Vagina (tissue), 2 donors: ENCODE measurements around the gene TNFSF13B. TPM values are rescaled to one million over a fixed set of nuclear protein-coding genes. Genes with fewer than 3 reads are reported as not detected.

ENCODE experiments used
- DNase-seq, 2 donors: peaks; one replicate each; pipeline ENCODE4 v3.0.0-alpha.2; 2017; ENCODE audit errors: extremely low spot score in 2 of 2
- H3K27ac ChIP-seq: fragments of 200-600 bp; sonication (generic); one replicate; pipeline ENCODE4 v1.5.1; 2019
- H3K27me3 ChIP-seq: fragments of 200-600 bp; sonication (generic); one replicate; pipeline ENCODE4 v1.5.1; 2019
- H3K36me3 ChIP-seq, 2 donors: fragments of 200-600 bp; sonication (generic); one replicate each; pipeline ENCODE4 v1.5.1; 2017 to 2019
- H3K4me1 ChIP-seq: fragments of 200-600 bp; sonication (generic); one replicate; pipeline ENCODE4 v1.5.1; 2019
- H3K4me3 ChIP-seq, 2 donors: fragments of 200-600 bp; sonication (generic); 1 replicate in 1 of 2; 2 replicates in 1 of 2; pipeline ENCODE4 v1.5.1; 2016 to 2019
- H3K9me3 ChIP-seq: fragments of 200-600 bp; sonication (generic); one replicate; pipeline ENCODE4 v1.5.1; 2019
- CTCF ChIP-seq, 3 experiments: fragments of 450-650 bp in 2 of 3; fragments of 200-600 bp in 1 of 3; sonication (generic) in 1 of 3; IDR thresholded peaks; one replicate each; pipeline ENCODE4 v1.5.1; 2017 to 2019; ENCODE audit warnings: antibody characterized with exemption in 3 of 3, mild to moderate bottlenecking in 2 of 3, moderate library complexity in 2 of 3
- POLR2A ChIP-seq, 2 donors: fragments of 450-650 bp; IDR thresholded peaks; one replicate each; pipeline ENCODE4 v1.6.1; 2017; ENCODE audit warnings: antibody characterized with exemption in 2 of 2, mild to moderate bottlenecking in 2 of 2, moderate library complexity in 2 of 2
- POLR2AphosphoS5 ChIP-seq, 2 donors: sonication (generic); formaldehyde crosslinking; IDR thresholded peaks; one replicate each; pipeline ENCODE4 v1.9.0; 2017; ENCODE audit warnings: antibody characterized with exemption in 2 of 2, mild to moderate bottlenecking in 2 of 2, low read depth in 1 of 2; ENCODE audit not compliant: insufficient read depth in 1 of 2
- intact Hi-C: fragments of 100-400 bp; cut with DNase I; formaldehyde crosslinking; loops from one replicate; pipeline ENCODE4 v1.15.1; 2023
- total RNA-seq: library from RNA; depleted of rRNA; stranded (reverse); fragments of >200 nt; gene quantifications from one replicate; pipeline ENCODE4 v1.2.3, GENCODE V29; 2016

TNFSF13B gene
- total RNA-seq, 1 donor from 2014 or later = not detected

DNA sequence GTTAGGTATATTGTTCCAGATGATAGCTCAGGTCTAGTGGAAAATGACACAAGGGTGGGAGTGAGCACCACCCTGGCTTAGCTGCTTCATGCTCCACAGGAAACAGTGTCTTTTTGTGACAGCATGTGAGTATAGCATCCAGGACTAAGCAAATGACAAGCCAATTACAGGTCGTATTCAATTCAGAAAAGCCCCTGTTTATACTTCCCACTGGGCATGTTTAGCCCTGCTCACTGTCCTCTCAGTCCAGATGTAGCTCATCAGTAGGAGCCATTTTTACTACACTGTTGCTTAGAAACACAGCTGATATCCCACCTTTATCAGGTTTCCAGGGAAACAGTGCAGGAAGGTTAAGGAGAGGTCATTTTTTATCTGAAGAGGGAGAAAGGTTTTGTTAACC lies 43.3 kb upstream of the TNFSF13B start:
- H3K4me3 ChIP-seq = no peak overlapping the region
- H3K4me1 ChIP-seq = peaks cover 21% of the 10 kb centered on the region
- no peaks in the 10 kb centered on the region for H3K9me3 ChIP-seq
- H3K36me3 ChIP-seq = no peaks in the 10 kb centered on the region
- DNase-seq = no peak
- TF ChIP-seq POLR2A (IDR thresholded peaks at IDR 0.05) (no peak), CTCF (IDR thresholded peaks at IDR 0.05) (no peak), POLR2AphosphoS5 (IDR thresholded peaks at IDR 0.05; ENCODE audit: insufficient read depth in 1 of 2, low read depth in 1 of 2) (no peak)
- no peak overlapping the region for H3K27ac ChIP-seq
- H3K27me3 ChIP-seq = no peaks in the 10 kb centered on the region
- intact Hi-C loops = no loop called here

DNA sequence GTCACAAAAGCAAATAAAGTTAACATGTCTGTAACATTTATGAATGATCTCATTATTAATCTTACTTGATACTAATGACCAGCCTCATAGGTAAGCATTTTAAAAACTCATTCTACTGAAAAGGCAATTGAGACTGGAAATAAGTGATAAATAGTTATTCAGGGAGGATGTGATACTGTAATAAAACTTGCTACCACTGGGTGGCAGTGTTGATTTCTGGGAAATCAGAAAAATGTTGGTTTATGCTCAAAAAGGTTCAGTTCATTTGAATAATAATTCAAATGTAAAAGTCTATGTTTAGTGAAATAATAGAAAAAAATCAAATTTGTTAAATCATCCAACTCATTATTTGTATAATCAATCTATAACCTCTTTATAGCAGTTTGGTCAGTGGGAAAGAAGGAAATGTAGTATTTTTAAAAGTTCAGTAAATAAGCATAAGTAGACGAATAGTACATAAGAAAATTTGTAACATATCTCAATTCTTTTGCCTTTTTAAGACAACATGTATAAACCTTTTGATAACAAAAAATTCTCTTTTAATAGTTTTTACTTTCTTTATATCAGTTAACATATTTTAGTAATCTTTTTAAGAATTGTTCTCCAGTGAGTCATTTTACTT lies 41.8 kb upstream of the TNFSF13B start:
- TF ChIP-seq POLR2A (IDR thresholded peaks at IDR 0.05) = no peak
- TF ChIP-seq CTCF (IDR thresholded peaks at IDR 0.05) = peak in 2 of 3 experiments; percentile 64 to 68
- Histone ChIP-seq H3K27ac (no peak overlapping the region), H3K4me3 (no peak overlapping the region), H3K9me3 (no peaks in the 10 kb centered on the region), H3K4me1 (peaks cover 20% of the 10 kb centered on the region), H3K27me3 (no peaks in the 10 kb centered on the region), H3K36me3 (no peaks in the 10 kb centered on the region)
- intact Hi-C loops = no loop called here
- no peak for DNase-seq

DNA sequence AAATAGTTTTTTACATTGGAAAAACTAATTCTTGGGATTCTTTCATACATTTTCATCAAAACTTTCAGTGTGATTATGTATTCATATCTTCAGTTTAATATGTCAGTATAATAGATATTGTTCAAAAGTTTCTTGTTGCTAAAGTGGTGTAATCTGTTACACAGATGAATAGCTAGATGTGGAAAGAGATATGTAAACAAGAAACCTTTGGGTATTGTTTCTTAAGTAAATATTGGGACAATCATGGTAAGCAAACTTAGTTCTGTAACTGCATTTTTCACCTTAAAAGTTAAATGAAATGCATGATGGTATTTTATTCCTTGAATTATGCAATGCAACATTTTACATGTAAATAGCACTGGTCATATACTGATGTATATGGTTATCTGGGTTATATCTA lies 39.1 kb upstream of the TNFSF13B start:
- TF ChIP-seq POLR2AphosphoS5 (IDR thresholded peaks at IDR 0.05; ENCODE audit: insufficient read depth in 1 of 2, low read depth in 1 of 2) = no peak
- TF ChIP-seq POLR2A (IDR thresholded peaks at IDR 0.05) = no peak
- no peak for TF ChIP-seq CTCF (IDR thresholded peaks at IDR 0.05)
- H3K4me3 ChIP-seq = no peak overlapping the region

GRCh38 chr13:108249150-108249549 lies 20.4 kb upstream of the TNFSF13B start:
- TF ChIP-seq POLR2A (IDR thresholded peaks at IDR 0.05) (no peak), POLR2AphosphoS5 (IDR thresholded peaks at IDR 0.05; ENCODE audit: insufficient read depth in 1 of 2, low read depth in 1 of 2) (no peak), CTCF (IDR thresholded peaks at IDR 0.05) (no peak)
- Histone ChIP-seq H3K36me3 (no peaks in the 10 kb centered on the region), H3K9me3 (no peaks in the 10 kb centered on the region), H3K27ac (no peak overlapping the region), H3K27me3 (no peaks in the 10 kb centered on the region), H3K4me3 (no peak overlapping the region), H3K4me1 (no peaks in the 10 kb centered on the region)
- DNase-seq = no peak
- intact Hi-C loops = no loop called here

More for the DNA sequence above, 39.1 kb upstream of the TNFSF13B start:
- H3K27me3 ChIP-seq = no peaks in the 10 kb centered on the region
- DNase-seq = no peak
- peaks cover 0 to 3% of the 10 kb centered on the region in 2 donors for H3K36me3 ChIP-seq
- H3K9me3 ChIP-seq = no peaks in the 10 kb centered on the region
- intact Hi-C loops = no loop called here
- peaks cover 14% of the 10 kb centered on the region for H3K4me1 ChIP-seq
- H3K27ac ChIP-seq = no peak overlapping the region

- H3K4me1 ChIP-seq = no peaks in the 10 kb centered on the region
- H3K36me3 ChIP-seq = no peaks in the 10 kb centered on the region
- no peaks in the 10 kb centered on the region for H3K9me3 ChIP-seq
- H3K27ac ChIP-seq = no peak overlapping the region
- intact Hi-C loops = no loop called here
- no peaks in the 10 kb centered on the region for H3K27me3 ChIP-seq
- TF ChIP-seq POLR2A (IDR thresholded peaks at IDR 0.05) (no peak), CTCF (IDR thresholded peaks at IDR 0.05) (no peak)
- H3K4me3 ChIP-seq = no peak overlapping the region
- DNase-seq = no peak
These were observed 12.3 kb upstream of the TNFSF13B start for GRCh38 chr13:108257248-108257647.
